ENCODE results near the gene ANO10.

ANO10 gene

GRCh38 chr3:43583481-43583880, 38.3 kb downstream of the ANO10 start:
- H3K9me3 ChIP-seq (ENCODE audit: low read length): no peaks in the 10 kb centered on the region
- no peak overlapping the region for H3K4me3 ChIP-seq (ENCODE audit: low read depth, low read length, poor library complexity, severe bottlenecking)
- no peak overlapping the region for H3K4me2 ChIP-seq (ENCODE audit: low read length)
- no peaks in the 10 kb centered on the region for H3K9me2 ChIP-seq (ENCODE audit: low read depth, low read length)
- no peak overlapping the region for H3K27ac ChIP-seq (ENCODE audit: low read depth, low read length, poor library complexity, severe bottlenecking)
- no peaks in the 10 kb centered on the region for H3F3A ChIP-seq (ENCODE audit: insufficient read depth, low read length)
- no peaks in the 10 kb centered on the region for H3K4me1 ChIP-seq (ENCODE audit: insufficient read depth, low read length, severe bottlenecking)
- H4K20me1 ChIP-seq (ENCODE audit: insufficient read depth, low read length): no peaks in the 10 kb centered on the region
- no peaks in the 10 kb centered on the region for H3K27me3 ChIP-seq (ENCODE audit: insufficient read depth, low read length)
- H2AFZ ChIP-seq (ENCODE audit: low read length): no peak overlapping the region
- H3K36me3 ChIP-seq (ENCODE audit: insufficient read depth, low read length): no peaks in the 10 kb centered on the region
- peak; percentile 9; the same call in 1 of the 2 replicates for TF ChIP-seq CTCF (IDR thresholded peaks at IDR 0.05; ENCODE audit: low read length)
- no peak for TF ChIP-seq EZH2 (IDR thresholded peaks at IDR 0.05; ENCODE audit: borderline replicate concordance, low read length)
- H3K79me2 ChIP-seq (ENCODE audit: insufficient read depth, low read length): no peaks in the 10 kb centered on the region
- no peak overlapping the region for H3K9ac ChIP-seq (ENCODE audit: low read length)

- Histone ChIP-seq H3K9me2 (ENCODE audit: low read depth, low read length) (no peaks in the 10 kb centered on the region), H3K9ac (ENCODE audit: low read length) (no peak overlapping the region), H3K79me2 (ENCODE audit: insufficient read depth, low read length) (no peaks in the 10 kb centered on the region), H2AFZ (ENCODE audit: low read length) (no peak overlapping the region), H3K27me3 (ENCODE audit: insufficient read depth, low read length) (no peaks in the 10 kb centered on the region), H4K20me1 (ENCODE audit: insufficient read depth, low read length) (no peaks in the 10 kb centered on the region), H3K4me1 (ENCODE audit: insufficient read depth, low read length, severe bottlenecking) (no peaks in the 10 kb centered on the region), H3K4me2 (ENCODE audit: low read length) (no peak overlapping the region), H3K9me3 (ENCODE audit: low read length) (no peaks in the 10 kb centered on the region), H3K27ac (ENCODE audit: low read depth, low read length, poor library complexity, severe bottlenecking) (no peak overlapping the region), H3F3A (ENCODE audit: insufficient read depth, low read length) (no peaks in the 10 kb centered on the region), H3K4me3 (ENCODE audit: low read depth, low read length, poor library complexity, severe bottlenecking) (no peak overlapping the region), H3K36me3 (ENCODE audit: insufficient read depth, low read length) (no peaks in the 10 kb centered on the region)
- no peak for TF ChIP-seq CTCF (IDR thresholded peaks at IDR 0.05; ENCODE audit: low read length)
- TF ChIP-seq EZH2 (IDR thresholded peaks at IDR 0.05; ENCODE audit: borderline replicate concordance, low read length): no peak
Measured at GRCh38 chr3:43582866-43583265, 38.9 kb downstream of the ANO10 start.

- no peaks in the 10 kb centered on the region for H3K27me3 ChIP-seq (ENCODE audit: insufficient read depth, low read length)
- no peak for TF ChIP-seq EZH2 (IDR thresholded peaks at IDR 0.05; ENCODE audit: borderline replicate concordance, low read length)
- TF ChIP-seq CTCF (IDR thresholded peaks at IDR 0.05; ENCODE audit: low read length): no peak
- H3K79me2 ChIP-seq (ENCODE audit: insufficient read depth, low read length): no peaks in the 10 kb centered on the region
- no peak overlapping the region for H2AFZ ChIP-seq (ENCODE audit: low read length)
- no peak overlapping the region for H3K4me3 ChIP-seq (ENCODE audit: low read depth, low read length, poor library complexity, severe bottlenecking)
- no peaks in the 10 kb centered on the region for H3K9me2 ChIP-seq (ENCODE audit: low read depth, low read length)
- no peak overlapping the region for H3K4me2 ChIP-seq (ENCODE audit: low read length)
- H4K20me1 ChIP-seq (ENCODE audit: insufficient read depth, low read length): no peaks in the 10 kb centered on the region
- no peak overlapping the region for H3K9ac ChIP-seq (ENCODE audit: low read length)
- no peaks in the 10 kb centered on the region for H3F3A ChIP-seq (ENCODE audit: insufficient read depth, low read length)
- H3K9me3 ChIP-seq (ENCODE audit: low read length): no peaks in the 10 kb centered on the region
- no peaks in the 10 kb centered on the region for H3K36me3 ChIP-seq (ENCODE audit: insufficient read depth, low read length)
- H3K4me1 ChIP-seq (ENCODE audit: insufficient read depth, low read length, severe bottlenecking): no peaks in the 10 kb centered on the region
- H3K27ac ChIP-seq (ENCODE audit: low read depth, low read length, poor library complexity, severe bottlenecking): no peak overlapping the region
Measured at GRCh38 chr3:43581343-43581742, 40.5 kb downstream of the ANO10 start.

Data from OCI-LY1 (cell line).